Muscle of leg (tissue), 11 donors: ENCODE data around the gene GPC1. TPM values are rescaled to one million over a fixed set of nuclear protein-coding genes. Genes with fewer than 3 reads are reported as not detected.

Experiments
- DNase-seq: peaks from one replicate; pipeline ENCODE4 v3.0.0; 2013
- H3K27ac ChIP-seq: one replicate; pipeline ENCODE4 v1.5.1; 2013; ENCODE audit warnings: mild to moderate bottlenecking, low read length, control low read depth
- H3K27me3 ChIP-seq: one replicate; pipeline ENCODE4 v1.6.1; 2013; ENCODE audit warnings: low read length; ENCODE audit not compliant: control insufficient read depth, insufficient read depth
- H3K36me3 ChIP-seq: one replicate; pipeline ENCODE4 v1.6.1; 2013; ENCODE audit warnings: low read length; ENCODE audit not compliant: control insufficient read depth, insufficient read depth
- H3K4me1 ChIP-seq: one replicate; pipeline ENCODE4 v1.6.1; 2013; ENCODE audit warnings: low read length; ENCODE audit not compliant: control insufficient read depth, insufficient read depth
- H3K4me3 ChIP-seq: one replicate; pipeline ENCODE4 v1.5.1; 2013; ENCODE audit warnings: low read length, control low read depth
- H3K9me3 ChIP-seq: replicated peaks from 2 replicates; pipeline ENCODE4 v1.6.1; 2013; ENCODE audit warnings: low read depth, low read length; ENCODE audit not compliant: control insufficient read depth
- WGBS: methylation state at CpG from one replicate; pipeline ENCODE4 v1.1.5; 2013; ENCODE audit warnings: missing lambda C conversion rate; ENCODE audit not compliant: insufficient coverage; 5-methylcytosine and 5-hydroxymethylcytosine counted together
- polyA plus RNA-seq, 8 donors: library from polyadenylated mRNA; unstranded; fragments of 120-200 nt; gene quantifications; one replicate each; pipeline versions ENCODE4 v1.2.1 to v1.2.3, GENCODE V29; 2013; ENCODE audit warnings: inconsistent platforms in 1 of 8, low replicate concordance in 1 of 8; ENCODE audit not compliant: insufficient read length in 8 of 8, insufficient read depth in 1 of 8
- total RNA-seq: library from RNA; stranded (reverse); fragments of 120-200 nt; gene quantifications from one replicate; pipeline ENCODE4 v1.2.4, GENCODE V29; 2013

Gene GPC1
- total and polyA plus RNA-seq, 9 donors, result 21.1 to 111 (median 97.7) TPM

DNA sequence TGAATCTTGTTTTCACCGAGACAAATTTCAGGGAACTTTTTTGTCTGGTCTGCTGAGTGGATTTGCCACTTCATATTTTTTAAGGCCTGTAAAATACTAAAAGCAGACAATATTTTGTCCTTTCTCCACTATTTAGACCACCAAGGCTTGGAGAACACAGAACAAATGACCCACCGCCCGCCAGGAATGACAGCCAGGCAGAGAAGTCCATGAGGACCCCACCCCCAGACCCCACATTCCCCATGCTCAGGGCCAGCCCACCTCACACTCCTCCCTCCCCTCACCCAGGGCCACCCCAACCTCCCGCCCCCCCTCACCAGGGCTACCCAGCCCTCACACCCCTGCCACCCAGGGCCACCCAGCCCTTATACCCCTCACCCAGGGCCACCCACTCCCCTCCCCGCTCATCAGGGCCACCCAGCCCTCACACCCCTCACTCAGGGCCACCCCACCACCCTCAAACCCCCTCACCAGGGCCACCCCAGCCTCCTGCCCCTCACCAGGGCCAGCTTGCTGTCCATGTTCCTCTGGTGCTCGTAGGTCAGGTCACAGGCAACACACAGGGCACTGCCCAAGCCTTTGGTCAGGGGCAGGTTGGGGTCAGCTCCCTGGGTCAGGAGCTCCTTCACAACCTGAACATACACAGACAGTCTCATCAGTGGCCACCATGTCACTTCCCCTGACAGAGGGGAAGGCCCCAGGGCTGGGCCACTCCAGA is 71.8 kb downstream of the GPC1 start:
- Histone ChIP-seq H3K27ac (no peak overlapping the region), H3K36me3 (peaks cover 3% of the 10 kb centered on the region), H3K4me1 (no peaks in the 10 kb centered on the region), H3K9me3 (no peaks in the 10 kb centered on the region), H3K4me3 (no peak overlapping the region), H3K27me3 (no peaks in the 10 kb centered on the region)
- 85% methylated on average over 4 of the region's 6 CpGs for WGBS
- no peak for DNase-seq

DNA sequence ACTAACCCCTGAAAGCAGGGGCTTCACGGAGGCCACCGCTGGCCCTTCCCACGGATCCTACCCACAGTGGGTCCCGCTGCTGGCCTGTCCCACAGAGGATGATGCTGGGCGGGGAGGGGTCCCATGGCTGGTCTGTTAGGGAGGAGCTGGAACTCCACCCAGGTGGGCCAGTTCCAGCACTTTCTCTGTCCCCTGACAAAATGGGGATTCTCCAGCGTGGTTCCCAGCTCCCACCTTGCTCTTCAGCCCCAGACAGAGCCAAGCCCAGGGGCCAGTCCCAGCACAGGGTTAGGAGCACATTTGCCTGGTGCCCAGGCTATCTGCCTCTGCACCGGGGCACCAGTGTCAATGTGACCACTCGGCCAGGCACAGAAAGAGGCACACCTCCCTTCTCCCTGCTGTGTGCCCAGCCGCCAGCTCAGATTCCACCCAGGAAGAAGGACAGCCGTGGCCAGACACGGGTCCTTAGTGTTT is 72.4 kb downstream of the GPC1 start:
- no peak overlapping the region for H3K4me3 ChIP-seq
- no peaks in the 10 kb centered on the region for H3K4me1 ChIP-seq
- WGBS, result 87% methylated on average over 5 of the region's 11 CpGs
- no peak for DNase-seq
- no peaks in the 10 kb centered on the region for H3K9me3 ChIP-seq
- no peaks in the 10 kb centered on the region for H3K27me3 ChIP-seq
- H3K36me3 ChIP-seq, result peaks cover 8% of the 10 kb centered on the region
- no peak overlapping the region for H3K27ac ChIP-seq

GRCh38 chr2:240508832-240509545 is 73.5 kb downstream of the GPC1 start:
- Histone ChIP-seq H3K36me3 (peaks cover 8% of the 10 kb centered on the region), H3K27me3 (no peaks in the 10 kb centered on the region), H3K9me3 (no peaks in the 10 kb centered on the region), H3K4me3 (no peak overlapping the region), H3K27ac (no peak overlapping the region), H3K4me1 (no peaks in the 10 kb centered on the region)
- DNase-seq, result no peak
- 84% methylated on average over 3 of the region's 7 CpGs for WGBS

DNA sequence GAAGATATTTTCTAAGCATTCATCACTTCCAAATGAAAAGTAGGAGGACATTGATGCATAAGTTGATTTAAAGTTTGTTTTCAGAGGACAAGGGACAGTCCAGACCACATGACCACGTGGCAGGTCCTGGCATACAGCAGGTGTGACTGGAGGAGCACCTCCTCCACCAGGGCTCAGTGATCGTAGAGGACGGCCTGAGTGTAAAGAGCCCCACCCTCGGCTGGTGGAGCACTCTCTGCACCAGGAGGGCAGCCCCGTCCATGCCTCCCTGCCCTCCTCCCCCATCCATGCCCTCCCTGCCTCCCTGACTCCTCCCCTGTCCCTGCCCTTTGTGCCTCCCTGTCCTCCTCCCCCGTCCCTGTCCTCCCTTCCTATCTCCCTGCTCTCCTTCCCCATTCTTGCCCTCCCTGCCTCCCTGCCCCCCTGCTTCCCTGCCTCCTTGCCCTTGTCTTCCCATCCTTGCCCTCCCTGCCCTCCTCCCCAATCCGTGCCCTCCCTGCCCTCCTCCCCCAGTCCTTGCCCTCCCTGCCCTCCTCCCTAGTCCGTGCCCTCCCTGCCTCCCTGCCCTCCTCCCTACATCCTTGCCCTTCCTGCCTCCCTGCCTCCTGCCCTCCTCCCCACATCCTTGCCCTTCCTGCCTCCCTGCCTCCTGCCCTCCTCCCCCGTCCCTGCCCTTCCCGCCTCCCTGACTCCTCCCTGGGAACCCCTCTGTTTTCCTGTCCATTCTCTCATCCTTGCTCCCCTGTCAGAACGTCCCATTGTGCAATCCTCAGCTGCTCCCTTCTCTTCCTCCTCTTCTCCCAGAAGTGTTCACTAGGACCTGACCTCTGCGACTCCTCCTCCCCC is 74.4 kb downstream of the GPC1 start:
- Histone ChIP-seq H3K36me3 (peaks cover 8% of the 10 kb centered on the region), H3K4me1 (no peaks in the 10 kb centered on the region), H3K27ac (no peak overlapping the region), H3K4me3 (no peak overlapping the region), H3K27me3 (no peaks in the 10 kb centered on the region), H3K9me3 (no peaks in the 10 kb centered on the region)
- 53% methylated on average over 12 of the region's 12 CpGs for WGBS
- no peak for DNase-seq

DNA sequence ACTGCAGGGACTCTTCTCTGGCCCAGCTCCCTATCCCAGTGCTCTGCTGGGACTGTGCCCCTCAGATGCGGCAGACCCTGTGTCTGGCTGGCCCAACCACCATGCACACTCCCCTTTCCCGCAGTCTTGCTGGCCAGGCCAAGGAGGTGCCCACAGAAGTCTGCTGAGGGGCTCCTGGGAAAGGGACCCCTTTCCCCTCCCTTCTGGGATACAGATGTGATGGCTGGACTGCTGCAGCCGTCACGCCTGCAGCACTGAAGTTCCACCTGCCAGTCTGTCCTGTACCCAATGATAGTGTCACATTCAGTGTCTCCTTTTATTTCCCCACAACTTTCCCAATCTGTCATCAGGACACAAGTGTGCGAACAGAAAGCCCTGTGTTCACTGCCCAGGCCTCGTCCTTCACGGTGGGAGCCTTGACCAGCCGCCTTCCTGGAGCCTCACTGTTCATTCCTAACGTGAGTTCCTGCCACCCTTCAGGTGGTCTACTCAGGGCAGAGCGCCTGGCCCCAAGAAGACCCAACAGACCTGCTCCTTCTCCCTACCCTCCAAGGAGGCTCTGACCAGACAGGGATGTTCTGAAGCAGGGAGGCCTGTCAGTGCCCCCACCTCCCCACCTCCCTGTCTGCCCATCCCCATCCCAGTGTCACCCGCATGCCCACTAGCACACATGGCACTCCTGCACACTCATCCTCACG is 75.2 kb downstream of the GPC1 start:
- DNase-seq, result no peak
- peaks cover 8% of the 10 kb centered on the region for H3K36me3 ChIP-seq
- WGBS, result 91% methylated on average over 10 of the region's 12 CpGs
- H3K4me3 ChIP-seq, result no peak overlapping the region
- H3K9me3 ChIP-seq, result no peaks in the 10 kb centered on the region
- no peaks in the 10 kb centered on the region for H3K4me1 ChIP-seq
- H3K27ac ChIP-seq, result no peak overlapping the region
- H3K27me3 ChIP-seq, result no peaks in the 10 kb centered on the region

- no peaks in the 10 kb centered on the region for H3K4me1 ChIP-seq
- 88% methylated on average over 30 of the region's 31 CpGs for WGBS
Measured at GRCh38 chr2:240511351-240512108, 76.1 kb downstream of the GPC1 start.

GRCh38 chr2:240512109-240512485 is 76.6 kb downstream of the GPC1 start:
- H3K27ac ChIP-seq, result no peak overlapping the region
- no peak for DNase-seq
- no peaks in the 10 kb centered on the region for H3K9me3 ChIP-seq
- H3K36me3 ChIP-seq, result peaks cover 8% of the 10 kb centered on the region
- H3K4me1 ChIP-seq, result no peaks in the 10 kb centered on the region
- WGBS, result 94% methylated on average over 11 of the region's 11 CpGs
- no peaks in the 10 kb centered on the region for H3K27me3 ChIP-seq
- H3K4me3 ChIP-seq, result no peak overlapping the region

More at GRCh38 chr2:240511351-240512108, 76.1 kb downstream of the GPC1 start:
- DNase-seq, result no peak
- H3K4me3 ChIP-seq, result no peak overlapping the region
- H3K9me3 ChIP-seq, result no peaks in the 10 kb centered on the region
- no peaks in the 10 kb centered on the region for H3K27me3 ChIP-seq
- no peak overlapping the region for H3K27ac ChIP-seq
- H3K36me3 ChIP-seq, result peaks cover 8% of the 10 kb centered on the region

GRCh38 chr2:240512666-240513535 is 77.4 kb downstream of the GPC1 start:
- 89% methylated on average over 16 of the region's 21 CpGs for WGBS

More at GRCh38 chr2:240512666-240513535, 77.4 kb downstream of the GPC1 start:
- Histone ChIP-seq H3K27me3 (no peaks in the 10 kb centered on the region), H3K4me3 (no peak overlapping the region), H3K9me3 (no peaks in the 10 kb centered on the region), H3K36me3 (peaks cover 8% of the 10 kb centered on the region), H3K27ac (no peak overlapping the region), H3K4me1 (no peaks in the 10 kb centered on the region)
- no peak for DNase-seq
